Tibial artery (tissue), 4 donors: ENCODE data around the gene LGALS7.

Experiments
- DNase-seq, 2 donors: peaks; one replicate each; pipeline ENCODE4 v3.0.0-alpha.2; 2019
- H3K27ac ChIP-seq, 2 donors: fragments of 200-600 bp; sonication (generic) in 1 of 2; 1 replicate in 1 of 2; 2 replicates in 1 of 2; pipeline ENCODE4 v1.5.1; 2018 to 2019; ENCODE audit warnings: mild to moderate bottlenecking in 1 of 2
- H3K27me3 ChIP-seq, 2 donors: fragments of 200-600 bp; sonication (generic) in 1 of 2; one replicate each; pipeline versions ENCODE4 v1.5.1 to v1.6.0; 2016 to 2019
- H3K36me3 ChIP-seq, 3 donors: fragments of 200-600 bp; sonication (generic) in 2 of 3; one replicate each; pipeline ENCODE4 v1.5.1; 2016 to 2019; ENCODE audit warnings: mild to moderate bottlenecking in 2 of 3
- H3K4me1 ChIP-seq, 4 donors: fragments of 200-600 bp; sonication (generic) in 2 of 4; 1 replicate in 3 of 4; 2 replicates in 1 of 4; pipeline ENCODE4 v1.5.1; 2016 to 2019
- H3K4me3 ChIP-seq, 2 donors: fragments of 200-600 bp; sonication (generic) in 1 of 2; 1 replicate in 1 of 2; 2 replicates in 1 of 2; pipeline ENCODE4 v1.5.1; 2018 to 2019; ENCODE audit warnings: mild to moderate bottlenecking in 2 of 2
- H3K9me3 ChIP-seq, 3 donors: fragments of 200-600 bp; sonication (generic) in 1 of 3; one replicate each; pipeline ENCODE4 v1.5.1; 2016 to 2019
- CTCF ChIP-seq, 2 experiments: fragments of 200-600 bp in 1 of 2; fragments of 450-650 bp in 1 of 2; IDR thresholded peaks; one replicate each; pipeline ENCODE4 v1.5.1; 2017 to 2019; ENCODE audit warnings: antibody characterized with exemption in 2 of 2, mild to moderate bottlenecking in 1 of 2, moderate library complexity in 1 of 2
- intact Hi-C: fragments of 100-400 bp; cut with DNase I; formaldehyde crosslinking; loops from one replicate; pipeline ENCODE4 v1.15.0; 2023; ENCODE audit warnings: low total_unique reads

LGALS7 gene

GRCh38 chr19:38721496-38721895 is 51.8 kb downstream of the LGALS7 start:
- TF ChIP-seq CTCF (IDR thresholded peaks at IDR 0.05) = no peak
- no peaks in the 10 kb centered on the region for H3K27me3 ChIP-seq
- peaks cover 12 to 81% (median 51%) of the 10 kb centered on the region in 4 donors for H3K4me1 ChIP-seq
- peaks cover 88 to 98% (median 94%) of the 10 kb centered on the region in 3 donors for H3K36me3 ChIP-seq
- peak overlapping the region; percentile 72 to 91 for H3K27ac ChIP-seq
- no peak overlapping the region for H3K4me3 ChIP-seq
- DNase-seq = no peak
- intact Hi-C loops = no loop called here
- no peaks in the 10 kb centered on the region for H3K9me3 ChIP-seq
